ENCODE data around the gene SEMA3C. TPM values are rescaled to one million over a fixed set of nuclear protein-coding genes. Genes with fewer than 3 reads are reported as not detected.
A peak's percentile ranks its signal among the peaks of the same experiment; 100 is the strongest.

Gene SEMA3C
- total and polyA plus RNA-seq, 8 donors: 4.5 to 344 (median 68.7) TPM

GRCh38 chr7:80856769-80857168, 62.1 kb downstream of the SEMA3C start:
- WGBS, 5 donors: 83 to 91% (median 85%) methylated on average over 3 of the region's 3 CpGs
- TF ChIP-seq EP300 (IDR thresholded peaks at IDR 0.05) (no peak), POLR2AphosphoS5 (IDR thresholded peaks at IDR 0.05) (no peak), POLR2A (IDR thresholded peaks at IDR 0.05) (no peak)
- peak overlapping the region in 1 of 5 donors; percentile 20 for H3K27ac ChIP-seq
- no peak for DNase-seq
- H3K27me3 ChIP-seq: no peaks in the 10 kb centered on the region
- peaks cover 0 to 25% (median 14%) of the 10 kb centered on the region in 4 donors for H3K4me1 ChIP-seq
- no peaks in the 10 kb centered on the region for H3K9me3 ChIP-seq
- H3K36me3 ChIP-seq: no peaks in the 10 kb centered on the region
- intact Hi-C loops (cut with DNase I; ENCODE audit: low total_unique reads): no loop called here
- no peak overlapping the region for H3K4me3 ChIP-seq

GRCh38 chr7:80851896-80852476, 66.9 kb downstream of the SEMA3C start:
- no peaks in the 10 kb centered on the region for H3K36me3 ChIP-seq
- intact Hi-C loops (cut with DNase I; ENCODE audit: low total_unique reads): no loop called here
- 56 to 68% (median 65%) methylated on average over 3 of the region's 3 CpGs for WGBS, 5 donors
- no peak overlapping the region for H3K4me3 ChIP-seq
- no peak overlapping the region for H3K27ac ChIP-seq
- H3K4me1 ChIP-seq: peaks cover 0 to 13% (median 0%) of the 10 kb centered on the region in 4 donors
- no peaks in the 10 kb centered on the region for H3K27me3 ChIP-seq
- TF ChIP-seq POLR2A (IDR thresholded peaks at IDR 0.05) (no peak), CTCF (IDR thresholded peaks at IDR 0.05) (no peak), POLR2AphosphoS5 (IDR thresholded peaks at IDR 0.05) (no peak), EP300 (IDR thresholded peaks at IDR 0.05) (no peak)
- H3K9me3 ChIP-seq: no peaks in the 10 kb centered on the region
- no peak for DNase-seq

- Histone ChIP-seq H3K36me3 (no peaks in the 10 kb centered on the region), H3K27ac (no peak overlapping the region), H3K27me3 (no peaks in the 10 kb centered on the region), H3K9me3 (no peaks in the 10 kb centered on the region), H3K4me3 (no peak overlapping the region), H3K4me1 (peaks cover 0 to 20% (median 0%) of the 10 kb centered on the region in 4 donors)
- 78 to 84% (median 83%) methylated on average over 5 of the region's 5 CpGs for WGBS, 5 donors
- TF ChIP-seq POLR2A (IDR thresholded peaks at IDR 0.05) (no peak), CTCF (IDR thresholded peaks at IDR 0.05) (no peak), POLR2AphosphoS5 (IDR thresholded peaks at IDR 0.05) (no peak), EP300 (IDR thresholded peaks at IDR 0.05) (no peak)
- DNase-seq: no peak
- intact Hi-C loops (cut with DNase I; ENCODE audit: low total_unique reads): no loop called here
Observed at GRCh38 chr7:80848841-80849240, 70.0 kb downstream of the SEMA3C start.

- H3K27ac ChIP-seq: no peak overlapping the region
- TF ChIP-seq EP300 (IDR thresholded peaks at IDR 0.05) (no peak), POLR2A (IDR thresholded peaks at IDR 0.05) (no peak), POLR2AphosphoS5 (IDR thresholded peaks at IDR 0.05) (no peak), CTCF (IDR thresholded peaks at IDR 0.05) (no peak)
- no peaks in the 10 kb centered on the region for H3K9me3 ChIP-seq
- intact Hi-C loops (cut with DNase I; ENCODE audit: low total_unique reads): no loop called here
- H3K27me3 ChIP-seq: no peaks in the 10 kb centered on the region
- no peak for DNase-seq
- H3K4me1 ChIP-seq: peaks cover 0 to 25% (median 4%) of the 10 kb centered on the region in 4 donors
- no peaks in the 10 kb centered on the region for H3K36me3 ChIP-seq
- WGBS, 5 donors: 86 to 90% (median 89%) methylated on average over 3 of the region's 3 CpGs
- H3K4me3 ChIP-seq: no peak overlapping the region
Observed at GRCh38 chr7:80847895-80848294, 71.0 kb downstream of the SEMA3C start.

GRCh38 chr7:80847027-80847426, 71.8 kb downstream of the SEMA3C start:
- intact Hi-C loops (cut with DNase I; ENCODE audit: low total_unique reads): no loop called here
- Histone ChIP-seq H3K36me3 (no peaks in the 10 kb centered on the region), H3K9me3 (no peaks in the 10 kb centered on the region), H3K27ac (no peak overlapping the region), H3K4me1 (peaks cover 0 to 34% (median 8%) of the 10 kb centered on the region in 4 donors), H3K4me3 (no peak overlapping the region), H3K27me3 (no peaks in the 10 kb centered on the region)
- no peak for DNase-seq
- 87 to 93% (median 90%) methylated on average over 3 of the region's 3 CpGs for WGBS, 5 donors
- TF ChIP-seq POLR2A (IDR thresholded peaks at IDR 0.05): no peak
- no peak for TF ChIP-seq CTCF (IDR thresholded peaks at IDR 0.05)

Data from stomach (tissue), 9 donors.